ENCODE data around the gene ELMO1.

DNA sequence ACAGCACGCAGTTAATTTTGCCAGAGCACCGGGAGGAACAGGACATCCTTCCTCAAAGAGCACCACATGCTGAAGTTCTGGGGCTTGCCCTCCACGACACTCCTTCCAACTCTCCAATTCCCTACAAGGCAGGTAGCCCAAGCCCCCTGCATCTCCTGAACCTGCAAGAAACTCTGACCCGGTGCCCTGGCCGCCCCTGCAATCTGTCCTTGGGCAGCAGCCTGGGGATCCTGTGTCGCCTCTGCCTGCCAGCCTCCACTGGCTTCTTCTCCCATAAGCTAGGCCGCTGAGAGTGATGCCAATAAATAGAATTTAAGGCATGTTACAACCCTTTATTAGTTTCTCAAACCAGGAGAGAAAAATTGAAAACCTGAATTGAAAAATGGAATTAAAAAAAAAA lies 182.8 kb downstream of the ELMO1 start:
- no peak for TF ChIP-seq CTCF (IDR thresholded peaks at IDR 0.05 in 2 of 3, conservative IDR thresholded peaks at IDR 0.05 in 1 of 3; ENCODE audit: borderline replicate concordance in 1 of 3, insufficient read depth in 1 of 3, low read depth in 2 of 3, low read length in 2 of 3)
- TF ChIP-seq EZH2 (IDR thresholded peaks at IDR 0.05), result no peak
- TF ChIP-seq REST (IDR thresholded peaks at IDR 0.05; ENCODE audit: low read depth), result no peak
- TF ChIP-seq POLR2AphosphoS5 (IDR thresholded peaks at IDR 0.05; ENCODE audit: low read depth, low read length), result no peak
- TF ChIP-seq YY1 (IDR thresholded peaks at IDR 0.05; ENCODE audit: extremely low read depth, insufficient replicate concordance, low read depth, low read length), result no peak
- TF ChIP-seq POLR2A (IDR thresholded peaks at IDR 0.05; ENCODE audit: borderline replicate concordance, extremely low read depth, insufficient read depth, insufficient read length), result no peak
- no peak for TF ChIP-seq EZH2phosphoT487 (IDR thresholded peaks at IDR 0.05; ENCODE audit: borderline replicate concordance)
- TF ChIP-seq EGR1 (IDR thresholded peaks at IDR 0.05; ENCODE audit: low read depth), result no peak
- no peak for TF ChIP-seq ATF3 (IDR thresholded peaks at IDR 0.05)
- no peak for TF ChIP-seq FOSL1 (IDR thresholded peaks at IDR 0.05; ENCODE audit: low read depth)
- no peak for TF ChIP-seq SP1 (IDR thresholded peaks at IDR 0.05; ENCODE audit: low read depth)
- no peak for TF ChIP-seq ZFX (IDR thresholded peaks at IDR 0.05)
- no peak for TF ChIP-seq ZNF274 (IDR thresholded peaks at IDR 0.05; ENCODE audit: low read depth, low read length)
- TF ChIP-seq RAD21 (IDR thresholded peaks at IDR 0.05; ENCODE audit: low read depth), result no peak
